Keratinocyte (primary cell): ENCODE data around the gene RPS6KA5. TPM values are rescaled to one million over a fixed set of nuclear protein-coding genes. Genes with fewer than 3 reads are reported as not detected.

Experiments used
- DNase-seq: peaks from one replicate; pipeline ENCODE4 v3.0.0-alpha.2; 2011; ENCODE audit warnings: low read depth, missing footprints, low spot score
- FAIRE-seq: peaks from 2 replicates; lab custom pipeline; 2011; peaks lifted over from hg19 to GRCh38; lab: Jason Lieb, UNC
- H2AFZ ChIP-seq: 2 replicates; pipeline ENCODE4 v1.6.0; 2012; ENCODE audit warnings: low read length, control low read depth, inconsistent platforms; ENCODE audit not compliant: control insufficient read depth
- H3K27ac ChIP-seq: 2 replicates; pipeline ENCODE4 v1.5.1; 2011; ENCODE audit warnings: low read length; ENCODE audit not compliant: control insufficient read depth, insufficient read depth
- H3K27me3 ChIP-seq: 3 replicates; pipeline ENCODE4 v1.6.0; 2011; ENCODE audit warnings: low read length; ENCODE audit not compliant: control insufficient read depth, insufficient read depth; ENCODE audit errors: extremely low read depth
- H3K36me3 ChIP-seq, 2 experiments: 2 replicates in 1 of 2; 3 replicates in 1 of 2; pipeline ENCODE4 v1.5.1; 2011; ENCODE audit warnings: low read length in 2 of 2, mild to moderate bottlenecking in 1 of 2; ENCODE audit not compliant: control insufficient read depth in 2 of 2, insufficient read depth in 2 of 2; ENCODE audit errors: extremely low read depth in 1 of 2
- H3K4me1 ChIP-seq: 3 replicates; pipeline ENCODE4 v1.5.1; 2011; ENCODE audit warnings: low read length; ENCODE audit not compliant: control insufficient read depth, insufficient read depth; ENCODE audit errors: extremely low read depth
- H3K4me2 ChIP-seq: 3 replicates; pipeline ENCODE4 v1.6.0; 2011; ENCODE audit warnings: low read depth, low read length; ENCODE audit not compliant: control insufficient read depth, insufficient read depth; ENCODE audit errors: extremely low read depth
- H3K4me3 ChIP-seq, 3 experiments: fragments of 200-600 bp in 1 of 3; sonication (generic) in 1 of 3; 2 replicates in 2 of 3; 3 replicates in 1 of 3; pipeline ENCODE4 v1.5.1; 2011 to 2016; ENCODE audit warnings: low read length in 3 of 3, mild to moderate bottlenecking in 3 of 3, control low read depth in 2 of 3, inconsistent platforms in 1 of 3, low read depth in 1 of 3, mixed read lengths in 1 of 3, mixed run types in 1 of 3, moderate library complexity in 1 of 3; ENCODE audit not compliant: control insufficient read depth in 2 of 3, insufficient read depth in 2 of 3; ENCODE audit errors: extremely low read depth in 1 of 3
- H3K79me2 ChIP-seq: 2 replicates; pipeline ENCODE4 v1.6.0; 2012; ENCODE audit warnings: low read length; ENCODE audit not compliant: control insufficient read depth, insufficient read depth
- H3K9ac ChIP-seq: 3 replicates; pipeline ENCODE4 v1.6.0; 2011; ENCODE audit warnings: low read length; ENCODE audit not compliant: control insufficient read depth, insufficient read depth; ENCODE audit errors: extremely low read depth
- H3K9me1 ChIP-seq: 3 replicates; pipeline ENCODE4 v1.6.0; 2011; ENCODE audit warnings: low read length; ENCODE audit not compliant: control insufficient read depth, insufficient read depth; ENCODE audit errors: extremely low read depth
- H3K9me3 ChIP-seq: 2 replicates; pipeline ENCODE4 v1.5.1; 2012; ENCODE audit warnings: low read depth, low read length; ENCODE audit not compliant: control insufficient read depth
- H4K20me1 ChIP-seq: 3 replicates; pipeline ENCODE4 v1.6.0; 2011; ENCODE audit warnings: low read length; ENCODE audit not compliant: control insufficient read depth, insufficient read depth; ENCODE audit errors: extremely low read depth
- CTCF ChIP-seq, 3 experiments: IDR thresholded peaks in 1 of 3; conservative IDR thresholded peaks in 1 of 3; optimal IDR thresholded peaks in 1 of 3; 2 replicates in 2 of 3; 3 replicates in 1 of 3; pipeline versions ENCODE3 to v1.5.1; 2011; ENCODE audit warnings: low read length in 3 of 3, mild to moderate bottlenecking in 3 of 3, moderate library complexity in 2 of 3, control low read depth in 1 of 3, inconsistent platforms in 1 of 3; ENCODE audit not compliant: insufficient read depth in 2 of 3; ENCODE audit errors: extremely low read depth in 1 of 3
- EZH2 ChIP-seq: IDR thresholded peaks from one replicate; pipeline ENCODE4 v1.6.1; 2012; ENCODE audit warnings: inconsistent platforms, mild to moderate bottlenecking, low read length, moderate library complexity
- dilution Hi-C: fragments of 300-500 bp; cut with MboI; formaldehyde crosslinking; loops from one replicate; pipeline ENCODE4 v1.7.0; 2020; ENCODE audit warnings: low sequenced_read_pairs; ENCODE audit not compliant: extremely low pct_ligation_motif_present
- polyA plus RNA-seq, 5 experiments: library from polyadenylated mRNA; depleted of rRNA in 3 of 5; stranded (reverse) in 3 of 5; stranded (forward) in 1 of 5; unstranded in 1 of 5; fragments of >200 nt; gene quantifications; 1 replicate in 1 of 5; 2 replicates in 3 of 5; 3 replicates in 1 of 5; pipeline versions ENCODE4 v1.2.1 to v1.2.3, GENCODE V29; 2011 to 2012; ENCODE audit warnings: missing spikeins in 2 of 5, low read depth in 1 of 5, low replicate concordance in 1 of 5

The RPS6KA5 gene
- polyA plus RNA-seq, 1 donor (not counting 4 experiments of a cell fraction or from before 2014, with no cell fraction given) = 2.9 TPM

GRCh38 chr14:90811641-90812040 lies 248.8 kb downstream of the RPS6KA5 start:
- TF ChIP-seq EZH2 = no peak
- TF ChIP-seq CTCF (optimal IDR thresholded peaks at IDR 0.05 in 1 of 3, IDR thresholded peaks at IDR 0.05 in 1 of 3, conservative IDR thresholded peaks at IDR 0.05 in 1 of 3; ENCODE audit: extremely low read depth in 1 of 3, insufficient read depth in 2 of 3, low read length in 3 of 3) = no peak
- H3K27ac ChIP-seq = no peak overlapping the region
- no peaks in the 10 kb centered on the region for H3K36me3 ChIP-seq
- H2AFZ ChIP-seq = no peak overlapping the region
- H3K79me2 ChIP-seq = peaks cover 58% of the 10 kb centered on the region
- H3K9me1 ChIP-seq = peaks cover 2% of the 10 kb centered on the region
- DNase-seq (no peak), FAIRE-seq (no peak)
- H3K4me1 ChIP-seq = peaks cover 20% of the 10 kb centered on the region
- no peak overlapping the region for H3K4me2 ChIP-seq
- no peaks in the 10 kb centered on the region for H3K9me3 ChIP-seq
- no peaks in the 10 kb centered on the region for H4K20me1 ChIP-seq
- H3K27me3 ChIP-seq = no peaks in the 10 kb centered on the region
- H3K4me3 ChIP-seq = no peak overlapping the region
- dilution Hi-C loops = no loop called here
- no peak overlapping the region for H3K9ac ChIP-seq

GRCh38 chr14:90810806-90811205 lies 249.6 kb downstream of the RPS6KA5 start:
- DNase-seq = no peak
- Histone ChIP-seq H3K27ac (no peak overlapping the region), H3K4me3 (no peak overlapping the region), H2AFZ (no peak overlapping the region), H3K4me1 (peaks cover 20% of the 10 kb centered on the region), H3K9me1 (peaks cover 2% of the 10 kb centered on the region), H3K27me3 (no peaks in the 10 kb centered on the region), H3K9me3 (no peaks in the 10 kb centered on the region), H3K4me2 (no peak overlapping the region), H3K79me2 (peaks cover 61% of the 10 kb centered on the region), H4K20me1 (peaks cover 3% of the 10 kb centered on the region), H3K36me3 (no peaks in the 10 kb centered on the region), H3K9ac (no peak overlapping the region)
- dilution Hi-C loops = no loop called here
- no peak for FAIRE-seq
- no peak for TF ChIP-seq EZH2
- TF ChIP-seq CTCF (optimal IDR thresholded peaks at IDR 0.05 in 1 of 3, IDR thresholded peaks at IDR 0.05 in 1 of 3, conservative IDR thresholded peaks at IDR 0.05 in 1 of 3; ENCODE audit: extremely low read depth in 1 of 3, insufficient read depth in 2 of 3, low read length in 3 of 3) = no peak
